ENCODE data around the gene DSCAML1.
A peak's percentile ranks its signal among the peaks of the same experiment; 100 is the strongest.
"Not testable (repeated sequence)": the region's sequence is repeated elsewhere in the genome, so short reads cannot be mapped to it uniquely, and the experiment has no call there.

DSCAML1 gene

GRCh38 chr11:117459123-117459978 is 337.7 kb downstream of the DSCAML1 start:
- no peak for DNase-seq

GRCh38 chr11:117458275-117459122 is 338.5 kb downstream of the DSCAML1 start:
- no peak for DNase-seq

- DNase-seq: no peak
These were observed 339.2 kb downstream of the DSCAML1 start for GRCh38 chr11:117457835-117458234.

GRCh38 chr11:117457031-117457785 is 339.8 kb downstream of the DSCAML1 start:
- DNase-seq: no peak

GRCh38 chr11:117456721-117457029 is 340.3 kb downstream of the DSCAML1 start:
- not testable (repeated sequence) for DNase-seq

- no peak for DNase-seq
These were observed 340.8 kb downstream of the DSCAML1 start for GRCh38 chr11:117456027-117456720.

GRCh38 chr11:117454564-117454917 is 342.5 kb downstream of the DSCAML1 start:
- no peak for DNase-seq

GRCh38 chr11:117453886-117454563 is 343.0 kb downstream of the DSCAML1 start:
- no peak for DNase-seq

- DNase-seq: no peak
These were observed 347.8 kb downstream of the DSCAML1 start for GRCh38 chr11:117449111-117449693.

GRCh38 chr11:117444711-117445658 is 352.0 kb downstream of the DSCAML1 start:
- DNase-seq: no peak

GRCh38 chr11:117444256-117444655 is 352.8 kb downstream of the DSCAML1 start:
- DNase-seq: no peak

- DNase-seq: peak; percentile 20
These were observed 353.5 kb downstream of the DSCAML1 start for GRCh38 chr11:117443266-117444186.

- DNase-seq: no peak
These were observed 354.2 kb downstream of the DSCAML1 start for GRCh38 chr11:117442869-117443239.

- DNase-seq: no peak
These were observed 354.8 kb downstream of the DSCAML1 start for GRCh38 chr11:117442049-117442868.

GRCh38 chr11:117441146-117441975 is 355.7 kb downstream of the DSCAML1 start:
- no peak for DNase-seq

GRCh38 chr11:117440258-117440657 is 356.8 kb downstream of the DSCAML1 start:
- DNase-seq: no peak

- no peak for DNase-seq
These were observed 357.8 kb downstream of the DSCAML1 start for GRCh38 chr11:117439256-117439655.
